Mesenchymal stem cell (in vitro differentiated cells and primary cell): Measurements from ENCODE around the gene TBC1D32.
"Not testable (repeated sequence)": the region's sequence is repeated elsewhere in the genome, so short reads cannot be mapped to it uniquely, and the experiment has no call there.

Experiments used
- DNase-seq: peaks from one replicate; pipeline ENCODE4 v3.0.0-alpha.2; 2013
- H2AFZ ChIP-seq: one replicate; pipeline ENCODE4 v1.6.1; 2013; ENCODE audit warnings: low read depth, mild to moderate bottlenecking, control low read depth, inconsistent platforms, low read length, moderate library complexity
- H2AK5ac ChIP-seq: 2 replicates; pipeline ENCODE4 v1.6.1; 2013; ENCODE audit warnings: low read length, moderate library complexity, mild to moderate bottlenecking, inconsistent platforms; ENCODE audit not compliant: severe bottlenecking
- H2BK120ac ChIP-seq: one replicate; pipeline ENCODE4 v1.6.1; 2013; ENCODE audit warnings: low read depth, mild to moderate bottlenecking, inconsistent platforms, low read length, moderate library complexity
- H2BK12ac ChIP-seq, 2 experiments: one replicate each; pipeline ENCODE4 v1.6.1; 2013; ENCODE audit warnings: inconsistent platforms in 2 of 2, low read length in 2 of 2, mild to moderate bottlenecking in 2 of 2, moderate library complexity in 2 of 2, control low read depth in 1 of 2
- H2BK15ac ChIP-seq: one replicate; pipeline ENCODE4 v1.6.1; 2013; ENCODE audit warnings: mild to moderate bottlenecking, low read depth, inconsistent platforms; ENCODE audit not compliant: poor library complexity, severe bottlenecking
- H2BK5ac ChIP-seq: 2 replicates; pipeline ENCODE4 v1.6.1; 2013; ENCODE audit warnings: low read depth, mild to moderate bottlenecking, low read length, control low read depth, inconsistent platforms; ENCODE audit not compliant: poor library complexity, severe bottlenecking
- H3K14ac ChIP-seq, 2 experiments: one replicate each; pipeline ENCODE4 v1.6.1; 2013; ENCODE audit warnings: inconsistent platforms in 2 of 2, low read length in 2 of 2, control low read depth in 1 of 2, mild to moderate bottlenecking in 1 of 2, moderate library complexity in 1 of 2
- H3K18ac ChIP-seq, 2 experiments: one replicate each; pipeline ENCODE4 v1.6.1; 2013; ENCODE audit warnings: inconsistent platforms in 2 of 2, low read length in 2 of 2, control low read depth in 1 of 2, low read depth in 1 of 2, mild to moderate bottlenecking in 1 of 2
- H3K23ac ChIP-seq, 2 experiments: one replicate each; pipeline ENCODE4 v1.6.1; 2013; ENCODE audit warnings: inconsistent platforms in 2 of 2, low read length in 2 of 2, mild to moderate bottlenecking in 2 of 2, moderate library complexity in 2 of 2, control low read depth in 1 of 2
- H3K27ac ChIP-seq: 2 replicates; pipeline ENCODE4 v1.5.1; 2013; ENCODE audit warnings: mild to moderate bottlenecking, moderate library complexity, low read length, control low read depth, inconsistent platforms; ENCODE audit not compliant: poor library complexity, severe bottlenecking
- H3K27me3 ChIP-seq, 2 experiments: 2 replicates each; pipeline versions ENCODE4 v1.6.1 to v1.7.0; 2013; ENCODE audit warnings: low read length in 2 of 2, mild to moderate bottlenecking in 2 of 2, moderate library complexity in 2 of 2, control low read depth in 1 of 2, inconsistent platforms in 1 of 2; ENCODE audit not compliant: control insufficient read depth in 1 of 2, insufficient read depth in 1 of 2
- H3K36me3 ChIP-seq, 2 experiments: 2 replicates each; pipeline versions ENCODE4 v1.6.1 to v1.7.0; 2013; ENCODE audit warnings: low read length in 2 of 2, control low read depth in 1 of 2, inconsistent platforms in 1 of 2, low read depth in 1 of 2, mild to moderate bottlenecking in 1 of 2; ENCODE audit not compliant: insufficient read depth in 2 of 2, control insufficient read depth in 1 of 2
- H3K4ac ChIP-seq, 2 experiments: one replicate each; pipeline ENCODE4 v1.6.1; 2013; ENCODE audit warnings: inconsistent platforms in 2 of 2, low read length in 2 of 2, mild to moderate bottlenecking in 2 of 2, moderate library complexity in 2 of 2, control low read depth in 1 of 2, low read depth in 1 of 2
- H3K4me1 ChIP-seq: 2 replicates; pipeline ENCODE4 v1.6.1; 2013; ENCODE audit warnings: low read depth, low read length, control low read depth; ENCODE audit not compliant: control insufficient read depth, insufficient read depth
- H3K4me2 ChIP-seq: 2 replicates; pipeline ENCODE4 v1.6.1; 2013; ENCODE audit warnings: low read length, mild to moderate bottlenecking, inconsistent platforms; ENCODE audit not compliant: poor library complexity, severe bottlenecking
- H3K4me3 ChIP-seq, 2 experiments: 2 replicates each; pipeline versions ENCODE4 v1.5.1 to v1.7.0; 2013; ENCODE audit warnings: low read length in 2 of 2, mild to moderate bottlenecking in 2 of 2, control low read depth in 1 of 2, low read depth in 1 of 2; ENCODE audit not compliant: insufficient read depth in 1 of 2
- H3K79me1 ChIP-seq: replicated peaks from 2 replicates; pipeline ENCODE4 v1.6.1; 2013; ENCODE audit warnings: mild to moderate bottlenecking, control low read depth, low read length, inconsistent platforms; ENCODE audit not compliant: poor library complexity, severe bottlenecking
- H3K9ac ChIP-seq: 2 replicates; pipeline ENCODE4 v1.7.0; 2013; ENCODE audit warnings: mild to moderate bottlenecking, low read length, moderate library complexity
- H3K9me3 ChIP-seq: 2 replicates; pipeline ENCODE4 v1.7.0; 2013; ENCODE audit warnings: mild to moderate bottlenecking, low read length; ENCODE audit not compliant: control insufficient read depth
- H4K8ac ChIP-seq: one replicate; pipeline ENCODE4 v1.6.1; 2013; ENCODE audit warnings: inconsistent platforms, mild to moderate bottlenecking, low read length, moderate library complexity
- H4K91ac ChIP-seq: one replicate; pipeline ENCODE4 v1.6.1; 2013; ENCODE audit warnings: mild to moderate bottlenecking, low read length, inconsistent platforms
- WGBS: methylation state at CpG from one replicate; pipeline ENCODE4 v1.1.7; 2013; ENCODE audit warnings: mixed read lengths; 5-methylcytosine and 5-hydroxymethylcytosine counted together

The TBC1D32 gene

DNA sequence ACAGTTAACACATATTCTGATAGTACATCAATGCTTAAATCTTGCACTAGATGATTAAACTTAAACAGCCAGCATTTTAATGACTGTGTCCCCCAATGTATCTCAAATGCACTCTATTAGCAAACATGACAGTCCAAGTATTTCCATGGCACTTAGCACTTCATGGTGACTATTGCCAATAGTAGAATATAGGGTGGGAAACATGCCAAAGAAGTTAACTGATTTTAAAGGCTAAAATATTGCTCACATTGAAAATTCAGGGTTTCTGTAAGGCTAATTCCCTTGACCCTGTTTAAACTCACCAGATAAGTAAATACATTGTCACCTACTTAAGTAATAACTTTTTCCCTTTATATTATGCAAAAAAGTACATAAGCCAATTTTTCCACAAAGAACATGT, 266.9 kb downstream of the TBC1D32 start:
- no peak overlapping the region for H2BK120ac ChIP-seq
- no peaks in the 10 kb centered on the region for H3K27me3 ChIP-seq
- H2AK5ac ChIP-seq = no peak overlapping the region
- no peak overlapping the region for H3K4me3 ChIP-seq
- H3K9ac ChIP-seq = no peak overlapping the region
- H2BK5ac ChIP-seq = no peak overlapping the region
- H3K79me1 ChIP-seq = no peaks in the 10 kb centered on the region
- H4K8ac ChIP-seq = no peak overlapping the region
- H3K14ac ChIP-seq = no peak overlapping the region
- H2BK12ac ChIP-seq = no peak overlapping the region
- no peak overlapping the region for H2BK15ac ChIP-seq
- H2AFZ ChIP-seq = no peak overlapping the region
- no peak for DNase-seq
- H4K91ac ChIP-seq = no peak overlapping the region
- H3K4me1 ChIP-seq = no peaks in the 10 kb centered on the region
- no peak overlapping the region for H3K4me2 ChIP-seq
- H3K36me3 ChIP-seq = peaks cover 0 to 9% of the 10 kb centered on the region in 2 experiments
- no peak overlapping the region for H3K4ac ChIP-seq
- H3K27ac ChIP-seq = no peak overlapping the region
- no peak overlapping the region for H3K18ac ChIP-seq
- no peak overlapping the region for H3K23ac ChIP-seq
- H3K9me3 ChIP-seq = peaks cover 4% of the 10 kb centered on the region

- H3K18ac ChIP-seq = no peak overlapping the region
Observed at GRCh38 chr6:121064345-121064744, 269.9 kb downstream of the TBC1D32 start.

GRCh38 chr6:121055572-121056163, 278.6 kb downstream of the TBC1D32 start:
- no CpG with 5 or more reads among the region's 4 CpGs for WGBS
- H3K27ac ChIP-seq = no peak overlapping the region
- H2BK120ac ChIP-seq = no peak overlapping the region
- H4K8ac ChIP-seq = no peak overlapping the region
- H3K36me3 ChIP-seq = no peaks in the 10 kb centered on the region
- H3K23ac ChIP-seq = no peak overlapping the region
- no peak overlapping the region for H3K4me3 ChIP-seq
- no peak overlapping the region for H3K9ac ChIP-seq
- no peak overlapping the region for H2AFZ ChIP-seq
- H2BK5ac ChIP-seq = no peak overlapping the region
- H2BK12ac ChIP-seq = peak overlapping the region in 1 of 2 experiments; percentile 23
- H3K4ac ChIP-seq = no peak overlapping the region
- no peaks in the 10 kb centered on the region for H3K9me3 ChIP-seq
- H3K18ac ChIP-seq = no peak overlapping the region
- no peak overlapping the region for H4K91ac ChIP-seq
- H2AK5ac ChIP-seq = no peak overlapping the region
- no peaks in the 10 kb centered on the region for H3K79me1 ChIP-seq
- H3K4me1 ChIP-seq = no peaks in the 10 kb centered on the region
- peak; percentile 64 for DNase-seq
- H3K27me3 ChIP-seq = no peaks in the 10 kb centered on the region
- no peak overlapping the region for H3K4me2 ChIP-seq
- no peak overlapping the region for H2BK15ac ChIP-seq
- no peak overlapping the region for H3K14ac ChIP-seq

More at GRCh38 chr6:121064345-121064744, 269.9 kb downstream of the TBC1D32 start:
- H3K4me1 ChIP-seq = no peaks in the 10 kb centered on the region
- no peak overlapping the region for H3K23ac ChIP-seq
- no peak overlapping the region for H3K9ac ChIP-seq
- H2BK15ac ChIP-seq = no peak overlapping the region
- 88% methylated on average over 3 of the region's 3 CpGs for WGBS
- no peak overlapping the region for H3K4me3 ChIP-seq
- no peak overlapping the region for H4K91ac ChIP-seq
- no peak overlapping the region for H3K27ac ChIP-seq
- no peak overlapping the region for H3K4me2 ChIP-seq
- no peak overlapping the region for H2AK5ac ChIP-seq
- no peak overlapping the region for H4K8ac ChIP-seq
- H2BK120ac ChIP-seq = no peak overlapping the region
- no peak overlapping the region for H2AFZ ChIP-seq
- DNase-seq = no peak
- H3K14ac ChIP-seq = no peak overlapping the region
- no peak overlapping the region for H2BK5ac ChIP-seq
- H3K4ac ChIP-seq = no peak overlapping the region
- no peaks in the 10 kb centered on the region for H3K9me3 ChIP-seq
- peaks cover 0 to 7% of the 10 kb centered on the region in 2 experiments for H3K36me3 ChIP-seq
- H3K27me3 ChIP-seq = no peaks in the 10 kb centered on the region
- H2BK12ac ChIP-seq = no peak overlapping the region
- no peaks in the 10 kb centered on the region for H3K79me1 ChIP-seq

GRCh38 chr6:121048593-121048992, 285.7 kb downstream of the TBC1D32 start:
- H3K4me2 ChIP-seq, H3K18ac ChIP-seq, H3K9ac ChIP-seq, H3K36me3 ChIP-seq, H3K4ac ChIP-seq, H2BK5ac ChIP-seq, H3K14ac ChIP-seq, H2AK5ac ChIP-seq, H3K4me3 ChIP-seq, H3K27ac ChIP-seq, H3K4me1 ChIP-seq, H3K23ac ChIP-seq, H2BK12ac ChIP-seq, H2BK15ac ChIP-seq, H3K79me1 ChIP-seq, DNase-seq, H4K8ac ChIP-seq, H4K91ac ChIP-seq, H2BK120ac ChIP-seq, H3K9me3 ChIP-seq, H3K27me3 ChIP-seq, H2AFZ ChIP-seq: not testable (repeated sequence)
- WGBS = 93% methylated on average over 3 of the region's 4 CpGs
